Mesothelial cell of epicardium (in vitro differentiated cells): Measurements from ENCODE around the gene GALNT9. TPM values are rescaled to one million over a fixed set of nuclear protein-coding genes. Genes with fewer than 3 reads are reported as not detected.

ENCODE experiments used
- DNase-seq, 2 experiments: peaks; one replicate each; pipeline ENCODE4 v3.0.0; 2021; ENCODE audit warnings: low spot score in 2 of 2; ENCODE audit not compliant: unreplicated experiment in 2 of 2
- H3K27ac Mint-ChIP-seq: 2 replicates; pipeline ENCODE4 v1.8.0; 2021; ENCODE audit warnings: mixed read lengths
- H3K27me3 Mint-ChIP-seq: 2 replicates; pipeline ENCODE4 v1.8.0; 2021; ENCODE audit warnings: low read depth, mixed read lengths
- H3K36me3 Mint-ChIP-seq: 2 replicates; pipeline ENCODE4 v1.8.0; 2021; ENCODE audit warnings: mixed read lengths
- H3K4me1 Mint-ChIP-seq: 2 replicates; pipeline ENCODE4 v1.8.0; 2021; ENCODE audit warnings: mixed read lengths
- H3K4me3 Mint-ChIP-seq: 2 replicates; pipeline ENCODE4 v1.8.0; 2021; ENCODE audit warnings: mild to moderate bottlenecking, moderate library complexity, mixed read lengths
- H3K9me3 Mint-ChIP-seq: 2 replicates; pipeline ENCODE4 v1.8.0; 2021; ENCODE audit warnings: mixed read lengths
- CTCF ChIP-seq: fragments of 200-600 bp; sonication (generic); IDR thresholded peaks from one replicate; pipeline ENCODE4 v1.5.0; 2021; ENCODE audit warnings: antibody characterized with exemption; ENCODE audit not compliant: unreplicated experiment
- total RNA-seq: library from RNA; stranded (reverse); gene quantifications from 3 replicates; pipeline ENCODE4 v1.2.1, GENCODE V29; 2021

The GALNT9 gene
- total RNA-seq, 1 donor from 2014 or later, result 4.8 TPM

- TF ChIP-seq CTCF, result no peak
- Mint-ChIP-seq H3K27ac (no peak overlapping the region), H3K9me3 (no peaks in the 10 kb centered on the region), H3K4me1 (peaks cover 15% of the 10 kb centered on the region), H3K4me3 (no peak overlapping the region), H3K27me3 (peaks cover 58% of the 10 kb centered on the region), H3K36me3 (no peaks in the 10 kb centered on the region)
- DNase-seq, result no peak
Observed at GRCh38 chr12:132277949-132278348, 51.4 kb downstream of the GALNT9 start.

GRCh38 chr12:132277374-132277941 is 51.9 kb downstream of the GALNT9 start:
- H3K4me1 Mint-ChIP-seq, result peaks cover 15% of the 10 kb centered on the region
- no peak overlapping the region for H3K27ac Mint-ChIP-seq
- no peaks in the 10 kb centered on the region for H3K36me3 Mint-ChIP-seq
- DNase-seq, result no peak
- H3K4me3 Mint-ChIP-seq, result no peak overlapping the region
- H3K27me3 Mint-ChIP-seq, result peaks cover 62% of the 10 kb centered on the region
- no peak for TF ChIP-seq CTCF
- no peaks in the 10 kb centered on the region for H3K9me3 Mint-ChIP-seq

- Mint-ChIP-seq H3K4me3 (no peak overlapping the region), H3K27me3 (peaks cover 63% of the 10 kb centered on the region), H3K4me1 (peaks cover 15% of the 10 kb centered on the region), H3K36me3 (no peaks in the 10 kb centered on the region), H3K9me3 (no peaks in the 10 kb centered on the region), H3K27ac (no peak overlapping the region)
- no peak for TF ChIP-seq CTCF
- DNase-seq, result no peak
Observed at GRCh38 chr12:132276827-132277373, 52.5 kb downstream of the GALNT9 start.

GRCh38 chr12:132276066-132276826 is 53.1 kb downstream of the GALNT9 start:
- no peaks in the 10 kb centered on the region for H3K36me3 Mint-ChIP-seq
- H3K4me1 Mint-ChIP-seq, result peaks cover 17% of the 10 kb centered on the region
- DNase-seq, result no peak
- H3K9me3 Mint-ChIP-seq, result no peaks in the 10 kb centered on the region
- H3K27me3 Mint-ChIP-seq, result peaks cover 61% of the 10 kb centered on the region
- no peak for TF ChIP-seq CTCF
- H3K4me3 Mint-ChIP-seq, result no peak overlapping the region
- no peak overlapping the region for H3K27ac Mint-ChIP-seq

- TF ChIP-seq CTCF, result no peak
- Mint-ChIP-seq H3K27me3 (peaks cover 62% of the 10 kb centered on the region), H3K27ac (no peak overlapping the region), H3K36me3 (no peaks in the 10 kb centered on the region), H3K9me3 (no peaks in the 10 kb centered on the region), H3K4me1 (peaks cover 18% of the 10 kb centered on the region), H3K4me3 (no peak overlapping the region)
- no peak for DNase-seq
Observed at GRCh38 chr12:132275631-132276030, 53.8 kb downstream of the GALNT9 start.
